ENCODE results near the gene RSPO3. TPM values are rescaled to one million over a fixed set of nuclear protein-coding genes. Genes with fewer than 3 reads are reported as not detected.

The RSPO3 gene
- total RNA-seq, 1 experiment from 2014 or later, result 0.11 TPM

GRCh38 chr6:127129251-127129650, 10.8 kb downstream of the RSPO3 start:
- H3K4me1 Mint-ChIP-seq (ENCODE audit: low read depth, unreplicated experiment), result peaks cover 11% of the 10 kb centered on the region
- peaks cover 14% of the 10 kb centered on the region for H3K4me1 ChIP-seq
- no peaks in the 10 kb centered on the region for H3K36me3 ChIP-seq (ENCODE audit: control insufficient read depth, insufficient read depth, low read length)
- no peak for TF ChIP-seq CTCF (IDR thresholded peaks at IDR 0.05; ENCODE audit: insufficient read depth in 1 of 2, low read depth in 1 of 2, low read length in 1 of 2, severe bottlenecking in 1 of 2, unreplicated experiment in 1 of 2)
- POLR2A ChIA-PET, result no interaction called here
- CTCF ChIA-PET, result no interaction called here
- H3K27me3 ChIP-seq (replicated peaks; ENCODE audit: control insufficient read depth, insufficient read depth, low read length), result no peaks in the 10 kb centered on the region
- peaks cover 5% of the 10 kb centered on the region for H3K36me3 Mint-ChIP-seq (ENCODE audit: insufficient read depth, unreplicated experiment)
- H3K4me3 ChIP-seq (ENCODE audit: low read depth, low read length), result no peak overlapping the region
- no peak overlapping the region for H3K4me3 Mint-ChIP-seq (ENCODE audit: unreplicated experiment)
- BruUV-seq (replicated peaks), result no TSS peak
- H3K9me3 ChIP-seq, result no peaks in the 10 kb centered on the region
- peaks cover 4% of the 10 kb centered on the region for H3K27me3 Mint-ChIP-seq (ENCODE audit: insufficient read depth, unreplicated experiment)
- H3K27ac Mint-ChIP-seq (ENCODE audit: unreplicated experiment), result no peak overlapping the region
- H3K9me3 Mint-ChIP-seq (ENCODE audit: unreplicated experiment), result no peaks in the 10 kb centered on the region
- intact Hi-C loops (cut with micrococcal nuclease; ENCODE audit: unreplicated experiment), result loop anchor here (10.0 kb wide), 1 partner anchor 644 kb away; no protein-coding TSS in a partner anchor
- DNase-seq, result no peak

- BruUV-seq (replicated peaks), result no TSS peak
- TF ChIP-seq CTCF (IDR thresholded peaks at IDR 0.05; ENCODE audit: insufficient read depth in 1 of 2, low read depth in 1 of 2, low read length in 1 of 2, severe bottlenecking in 1 of 2, unreplicated experiment in 1 of 2), result no peak
- Mint-ChIP-seq H3K27ac (ENCODE audit: unreplicated experiment) (no peak overlapping the region), H3K4me1 (ENCODE audit: low read depth, unreplicated experiment) (peaks cover 11% of the 10 kb centered on the region), H3K27me3 (ENCODE audit: insufficient read depth, unreplicated experiment) (peaks cover 4% of the 10 kb centered on the region), H3K36me3 (ENCODE audit: insufficient read depth, unreplicated experiment) (peaks cover 5% of the 10 kb centered on the region), H3K9me3 (ENCODE audit: unreplicated experiment) (no peaks in the 10 kb centered on the region), H3K4me3 (ENCODE audit: unreplicated experiment) (no peak overlapping the region)
- Histone ChIP-seq H3K4me1 (peaks cover 14% of the 10 kb centered on the region), H3K9me3 (no peaks in the 10 kb centered on the region), H3K4me3 (ENCODE audit: low read depth, low read length) (no peak overlapping the region), H3K27me3 (replicated peaks; ENCODE audit: control insufficient read depth, insufficient read depth, low read length) (no peaks in the 10 kb centered on the region), H3K36me3 (ENCODE audit: control insufficient read depth, insufficient read depth, low read length) (no peaks in the 10 kb centered on the region)
- DNase-seq, result no peak
- ChIA-PET CTCF (no interaction called here), POLR2A (no interaction called here)
- intact Hi-C loops (cut with micrococcal nuclease; ENCODE audit: unreplicated experiment), result no loop called here
These were observed 12.8 kb downstream of the RSPO3 start for GRCh38 chr6:127131275-127131674.

- intact Hi-C loops (cut with micrococcal nuclease; ENCODE audit: unreplicated experiment), result no loop called here
- Mint-ChIP-seq H3K4me1 (ENCODE audit: low read depth, unreplicated experiment) (peaks cover 11% of the 10 kb centered on the region), H3K36me3 (ENCODE audit: insufficient read depth, unreplicated experiment) (peaks cover 5% of the 10 kb centered on the region), H3K27me3 (ENCODE audit: insufficient read depth, unreplicated experiment) (peaks cover 4% of the 10 kb centered on the region), H3K9me3 (ENCODE audit: unreplicated experiment) (no peaks in the 10 kb centered on the region), H3K27ac (ENCODE audit: unreplicated experiment) (no peak overlapping the region), H3K4me3 (ENCODE audit: unreplicated experiment) (no peak overlapping the region)
- ChIA-PET POLR2A (no interaction called here), CTCF (no interaction called here)
- no peak for DNase-seq
- no peaks in the 10 kb centered on the region for H3K9me3 ChIP-seq
- no TSS peak for BruUV-seq (replicated peaks)
- no peaks in the 10 kb centered on the region for H3K27me3 ChIP-seq (replicated peaks; ENCODE audit: control insufficient read depth, insufficient read depth, low read length)
- no peak overlapping the region for H3K4me3 ChIP-seq (ENCODE audit: low read depth, low read length)
- no peak for TF ChIP-seq CTCF (IDR thresholded peaks at IDR 0.05; ENCODE audit: insufficient read depth in 1 of 2, low read depth in 1 of 2, low read length in 1 of 2, severe bottlenecking in 1 of 2, unreplicated experiment in 1 of 2)
- peaks cover 14% of the 10 kb centered on the region for H3K4me1 ChIP-seq
- no peaks in the 10 kb centered on the region for H3K36me3 ChIP-seq (ENCODE audit: control insufficient read depth, insufficient read depth, low read length)
These were observed 13.4 kb downstream of the RSPO3 start for GRCh38 chr6:127131772-127132376.
